C4-2B (cell line): ENCODE measurements around the gene LTBP4.

Experiments
- H3K27ac ChIP-seq: fragments of 450-650 bp; 2 replicates; pipeline ENCODE4 v1.5.1; 2017
- ZFX ChIP-seq: fragments of 450-650 bp; IDR thresholded peaks from 2 replicates; pipeline ENCODE4 v1.6.1; 2017
- TF ChIP-seq, protein P1 (sequence below): fragments of 450-650 bp; conservative IDR thresholded peaks from 2 replicates; pipeline ENCODE4 v1.5.1; 2017; ENCODE audit warnings: mild to moderate bottlenecking

Gene LTBP4

DNA sequence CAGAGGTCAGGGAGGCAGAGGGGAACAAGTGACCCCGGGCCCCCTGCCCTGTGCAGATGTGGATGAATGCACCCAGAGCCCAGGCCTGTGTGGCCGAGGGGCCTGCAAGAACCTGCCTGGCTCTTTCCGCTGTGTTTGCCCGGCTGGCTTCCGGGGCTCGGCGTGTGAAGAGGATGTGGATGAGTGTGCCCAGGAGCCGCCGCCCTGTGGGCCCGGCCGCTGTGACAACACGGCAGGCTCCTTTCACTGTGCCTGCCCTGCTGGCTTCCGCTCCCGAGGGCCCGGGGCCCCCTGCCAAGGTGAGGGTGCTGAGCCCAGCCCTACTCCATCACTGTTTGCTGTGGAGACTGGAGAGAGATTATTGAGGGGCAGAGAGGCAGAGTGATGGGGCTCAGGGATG lies 9.9 kb downstream of the LTBP4 start:
- no peak for TF ChIP-seq ZFX
- TF ChIP-seq, protein P1, sequence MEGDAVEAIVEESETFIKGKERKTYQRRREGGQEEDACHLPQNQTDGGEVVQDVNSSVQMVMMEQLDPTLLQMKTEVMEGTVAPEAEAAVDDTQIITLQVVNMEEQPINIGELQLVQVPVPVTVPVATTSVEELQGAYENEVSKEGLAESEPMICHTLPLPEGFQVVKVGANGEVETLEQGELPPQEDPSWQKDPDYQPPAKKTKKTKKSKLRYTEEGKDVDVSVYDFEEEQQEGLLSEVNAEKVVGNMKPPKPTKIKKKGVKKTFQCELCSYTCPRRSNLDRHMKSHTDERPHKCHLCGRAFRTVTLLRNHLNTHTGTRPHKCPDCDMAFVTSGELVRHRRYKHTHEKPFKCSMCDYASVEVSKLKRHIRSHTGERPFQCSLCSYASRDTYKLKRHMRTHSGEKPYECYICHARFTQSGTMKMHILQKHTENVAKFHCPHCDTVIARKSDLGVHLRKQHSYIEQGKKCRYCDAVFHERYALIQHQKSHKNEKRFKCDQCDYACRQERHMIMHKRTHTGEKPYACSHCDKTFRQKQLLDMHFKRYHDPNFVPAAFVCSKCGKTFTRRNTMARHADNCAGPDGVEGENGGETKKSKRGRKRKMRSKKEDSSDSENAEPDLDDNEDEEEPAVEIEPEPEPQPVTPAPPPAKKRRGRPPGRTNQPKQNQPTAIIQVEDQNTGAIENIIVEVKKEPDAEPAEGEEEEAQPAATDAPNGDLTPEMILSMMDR, result no peak
- H3K27ac ChIP-seq, result peak overlapping the region; percentile 71; the same call in 1 of the 2 replicates

DNA sequence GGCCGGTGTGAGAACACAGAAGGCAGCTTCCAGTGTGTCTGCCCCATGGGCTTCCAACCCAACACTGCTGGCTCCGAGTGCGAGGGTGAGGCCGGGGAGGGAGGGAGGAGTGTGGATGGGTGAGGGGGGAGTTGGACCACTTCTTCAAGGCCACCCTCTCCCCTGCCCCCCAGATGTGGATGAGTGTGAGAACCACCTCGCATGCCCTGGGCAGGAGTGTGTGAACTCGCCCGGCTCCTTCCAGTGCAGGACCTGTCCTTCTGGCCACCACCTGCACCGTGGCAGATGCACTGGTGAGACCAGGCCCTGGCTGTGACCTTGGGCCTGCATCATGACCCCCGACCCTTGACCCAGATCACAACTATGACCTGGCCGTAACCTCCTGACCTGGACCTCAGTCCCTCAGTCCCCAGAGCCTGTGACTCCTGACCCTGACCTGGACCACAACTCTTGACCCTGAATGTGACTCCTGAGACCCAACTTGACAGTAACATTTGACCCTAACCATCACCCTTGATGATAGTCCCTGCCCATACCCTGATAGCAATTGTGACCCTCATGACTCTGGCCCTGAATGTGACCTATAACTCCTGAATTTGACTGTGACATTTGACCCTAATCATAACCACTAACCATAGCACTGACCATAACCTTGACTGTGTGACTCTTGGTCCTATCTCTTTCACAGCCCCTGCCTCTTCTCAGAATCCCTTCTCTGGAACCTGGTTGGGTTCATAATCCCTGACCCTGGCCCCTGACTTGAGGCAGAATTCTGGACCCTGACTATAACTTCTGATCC lies 10.9 kb downstream of the LTBP4 start:
- H3K27ac ChIP-seq, result no peak overlapping the region
- TF ChIP-seq, protein P1, result no peak
- TF ChIP-seq ZFX, result no peak

DNA sequence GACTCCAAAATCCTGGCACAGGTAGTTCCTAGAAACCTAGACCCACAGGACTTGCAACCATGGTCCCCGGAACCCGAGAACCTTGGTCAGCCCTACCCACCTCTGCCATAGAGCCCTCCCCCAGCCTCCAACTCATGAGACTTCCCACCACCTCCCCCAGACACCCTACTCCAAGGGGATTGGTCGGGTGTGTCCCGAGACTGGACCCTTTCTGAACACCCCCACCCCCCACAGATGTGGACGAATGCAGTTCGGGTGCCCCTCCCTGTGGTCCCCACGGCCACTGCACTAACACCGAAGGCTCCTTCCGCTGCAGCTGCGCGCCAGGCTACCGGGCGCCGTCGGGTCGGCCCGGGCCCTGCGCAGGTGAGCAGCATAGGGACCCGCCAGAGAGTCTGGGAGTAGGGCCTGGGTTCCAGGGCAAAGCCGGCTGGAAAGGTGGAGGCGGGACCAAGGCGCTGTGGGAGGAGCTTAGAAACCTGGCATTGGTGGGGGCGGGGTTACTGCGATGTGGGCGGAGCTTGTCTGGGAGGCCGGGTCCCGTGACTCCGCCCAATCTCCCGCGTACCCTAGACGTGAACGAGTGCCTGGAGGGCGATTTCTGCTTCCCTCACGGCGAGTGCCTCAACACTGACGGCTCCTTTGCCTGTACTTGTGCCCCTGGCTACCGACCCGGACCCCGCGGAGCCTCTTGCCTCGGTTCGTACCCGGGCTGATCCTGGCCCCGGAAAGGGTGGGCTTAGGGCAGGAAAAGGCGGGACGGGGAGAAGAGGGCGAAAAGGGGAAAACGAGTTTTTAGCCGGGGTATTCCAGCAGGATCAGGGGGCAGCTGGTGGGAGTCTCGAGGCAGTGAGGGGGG lies 11.9 kb downstream of the LTBP4 start:
- no peak for TF ChIP-seq ZFX

DNA sequence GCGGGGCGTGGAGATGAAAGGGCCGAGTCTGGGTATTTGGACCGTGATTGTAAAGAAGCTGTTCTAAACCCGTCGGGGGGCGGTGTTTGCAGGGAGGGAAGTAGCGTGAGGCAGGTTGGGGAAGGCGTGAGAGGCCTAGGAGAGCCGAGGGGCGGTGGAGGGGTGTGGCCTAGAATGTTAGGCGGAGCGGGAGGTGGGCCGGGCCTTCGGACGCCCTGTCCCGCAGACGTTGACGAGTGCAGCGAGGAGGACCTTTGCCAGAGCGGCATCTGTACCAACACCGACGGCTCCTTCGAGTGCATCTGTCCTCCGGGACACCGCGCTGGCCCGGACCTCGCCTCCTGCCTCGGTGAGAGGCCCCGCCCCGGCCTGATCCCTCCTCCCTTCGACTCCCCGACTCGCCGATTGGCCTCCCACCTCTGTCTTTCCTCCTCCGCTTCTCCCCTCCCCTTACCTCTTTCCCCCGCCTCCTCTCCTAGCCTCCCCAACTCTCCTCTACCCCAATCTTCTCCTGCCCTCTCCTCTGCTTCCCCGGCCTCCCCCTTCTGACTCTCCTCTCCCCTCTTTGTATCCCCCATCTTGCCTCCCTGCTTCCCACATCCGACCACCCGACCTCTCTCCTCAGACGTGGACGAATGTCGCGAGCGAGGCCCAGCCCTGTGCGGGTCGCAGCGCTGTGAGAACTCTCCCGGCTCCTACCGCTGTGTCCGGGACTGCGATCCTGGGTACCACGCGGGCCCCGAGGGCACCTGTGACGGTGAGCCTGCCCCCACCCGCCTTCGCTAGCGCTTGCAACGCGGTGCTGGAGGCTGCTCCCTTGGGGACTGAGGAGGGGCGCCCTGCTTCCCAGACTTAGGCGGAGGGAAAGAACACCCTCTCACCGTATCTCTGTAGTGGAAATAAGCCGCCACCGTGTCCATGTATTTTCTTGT lies 12.8 kb downstream of the LTBP4 start:
- no peak overlapping the region for H3K27ac ChIP-seq
- TF ChIP-seq, protein P1, result no peak
- TF ChIP-seq ZFX, result no peak

More for the DNA sequence above, 11.9 kb downstream of the LTBP4 start:
- H3K27ac ChIP-seq, result no peak overlapping the region

DNA sequence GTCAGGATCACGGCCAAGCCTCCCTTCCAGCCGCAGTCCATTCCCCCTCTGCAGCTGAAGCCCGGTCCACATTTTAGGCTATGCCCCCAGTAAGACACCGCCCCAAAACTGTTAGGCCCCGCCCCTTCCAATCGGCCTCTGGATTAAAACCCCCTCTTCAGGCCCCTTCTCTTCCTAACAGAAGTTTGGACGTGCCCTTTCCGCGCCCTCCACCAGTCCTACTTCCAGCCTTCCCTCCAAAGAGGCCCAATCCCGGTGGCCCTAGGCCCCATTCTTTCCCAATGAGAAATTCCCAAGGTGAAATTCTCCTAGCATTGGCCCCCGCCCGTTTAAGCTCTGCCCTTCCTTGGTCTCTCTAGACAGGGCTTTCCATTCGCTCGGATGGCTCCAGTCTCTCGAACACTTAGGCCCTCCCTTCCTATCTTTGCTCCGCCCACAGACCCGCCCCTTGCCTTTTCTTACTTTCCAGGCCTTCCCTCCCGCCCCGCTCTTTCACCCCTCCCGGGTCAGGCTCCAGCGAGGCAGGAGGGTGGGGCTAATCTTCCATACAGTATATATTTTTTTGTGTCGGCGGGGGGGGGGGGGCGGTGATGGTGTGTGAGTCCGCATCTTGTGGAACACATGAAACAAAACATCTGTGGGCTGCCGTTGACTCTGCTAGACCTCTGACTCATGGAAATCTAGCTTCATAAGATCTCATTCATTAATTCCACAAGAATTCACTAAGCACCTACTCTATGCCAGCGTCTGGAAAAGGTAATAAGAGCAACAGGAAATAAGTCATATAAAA lies 13.6 kb downstream of the LTBP4 start:
- TF ChIP-seq ZFX, result no peak
- TF ChIP-seq, protein P1, result no peak
- H3K27ac ChIP-seq, result no peak overlapping the region

DNA sequence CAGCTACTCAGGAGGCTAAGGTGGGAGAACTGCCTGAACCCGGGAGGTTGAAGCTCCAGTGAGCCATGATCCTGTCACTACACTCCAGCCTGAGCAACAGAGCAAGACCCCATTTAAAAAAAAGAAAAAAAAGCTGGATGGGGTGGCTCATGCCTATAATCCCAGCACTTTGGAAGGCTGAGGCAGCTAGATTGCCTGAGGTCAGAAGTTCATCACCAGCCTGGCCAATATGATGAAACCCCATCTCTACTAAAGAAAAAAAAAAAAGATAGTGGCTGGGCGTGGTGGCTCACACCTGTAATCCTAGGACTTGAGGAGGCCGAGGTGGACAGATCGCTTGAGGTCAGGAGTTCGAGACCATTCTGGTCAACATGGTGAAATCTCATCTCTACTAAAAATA lies 15.0 kb downstream of the LTBP4 start:
- no peak for TF ChIP-seq ZFX
- TF ChIP-seq, protein P1, result no peak
- no peak overlapping the region for H3K27ac ChIP-seq

DNA sequence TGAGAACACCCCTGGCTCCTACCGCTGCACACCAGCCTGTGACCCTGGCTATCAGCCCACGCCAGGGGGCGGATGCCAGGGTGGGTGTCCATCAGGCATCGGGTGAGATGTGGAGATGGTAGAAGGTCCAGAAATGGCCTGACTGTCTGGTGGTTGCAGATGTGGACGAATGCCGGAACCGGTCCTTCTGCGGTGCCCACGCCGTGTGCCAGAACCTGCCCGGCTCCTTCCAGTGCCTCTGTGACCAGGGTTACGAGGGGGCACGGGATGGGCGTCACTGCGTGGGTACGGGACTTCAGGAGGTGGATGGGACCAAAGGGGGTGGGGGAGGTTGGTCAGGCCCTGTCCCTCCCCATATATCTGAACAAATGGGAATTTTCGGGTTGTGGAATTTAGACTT lies 15.8 kb downstream of the LTBP4 start:
- TF ChIP-seq ZFX, result no peak
- TF ChIP-seq, protein P1, result no peak
- H3K27ac ChIP-seq, result no peak overlapping the region
